Pancreas (tissue), 10 donors: ENCODE data around the gene ABTB1. TPM values are rescaled to one million over a fixed set of nuclear protein-coding genes. Genes with fewer than 3 reads are reported as not detected.

ENCODE experiments used
- ATAC-seq, 4 donors: fragments of 200-7000 bp; cut with Tn5 transposase; one replicate each; pipeline versions ENCODE4 v1.8.0 to v1.9.1; 2020; ENCODE audit warnings: mild to moderate bottlenecking in 4 of 4, moderate library complexity in 4 of 4
- DNase-seq, 6 donors: peaks; one replicate each; pipeline ENCODE4 v3.0.0-alpha.2; 2020
- FAIRE-seq: peaks from 2 replicates; lab custom pipeline; 2012; peaks lifted over from hg19 to GRCh38; lab: Jason Lieb, UNC
- H3K27ac ChIP-seq, 4 donors: fragments of 200-600 bp; sonication (generic); 1 replicate in 3 of 4; 2 replicates in 1 of 4; pipeline versions ENCODE4 v1.5.0 to v1.8.0; 2020
- H3K27me3 ChIP-seq, 4 donors: fragments of 200-600 bp; one replicate each; pipeline ENCODE4 v1.8.0; 2021
- H3K36me3 ChIP-seq, 3 donors: fragments of 200-600 bp; sonication (generic) in 1 of 3; one replicate each; pipeline versions ENCODE4 v1.5.0 to v1.8.0; 2020 to 2021
- H3K4me1 ChIP-seq, 3 donors: fragments of 200-600 bp; one replicate each; pipeline ENCODE4 v1.8.0; 2021
- H3K4me3 ChIP-seq, 4 donors: fragments of 200-600 bp; sonication (generic) in 2 of 4; one replicate each; pipeline versions ENCODE4 v1.5.0 to v1.8.0; 2020 to 2021
- H3K9me3 ChIP-seq, 4 donors: fragments of 200-600 bp; one replicate each; pipeline ENCODE4 v1.8.0; 2021
- CTCF ChIP-seq, 4 donors: fragments of 200-600 bp; sonication (generic) in 3 of 4; IDR thresholded peaks; one replicate each; pipeline versions ENCODE4 v1.5.0 to v1.8.0; 2021; ENCODE audit warnings: antibody characterized with exemption in 4 of 4
- WGBS, 2 donors: extraction: QIAGEN DNeasy Blood & Tissue Kit; methylation state at CpG; one replicate each; pipeline ENCODE4 v1.1.7; 2013; 5-methylcytosine and 5-hydroxymethylcytosine counted together
- intact Hi-C, 3 donors: fragments of 100-400 bp; cut with DNase I; formaldehyde crosslinking; loops; one replicate each; pipeline versions ENCODE4 v1.11.1 to v1.14.2; 2022
- polyA plus RNA-seq, 2 donors: library from polyadenylated mRNA; stranded (reverse); fragments of 200-250 nt; gene quantifications; one replicate each; pipeline ENCODE4 v1.2.3, GENCODE V29; 2013
- total RNA-seq, 6 donors: library from RNA; stranded (reverse); fragmentation: NEBNext Ultra II Directional in 4 of 6; extraction: Animal tissue kit (Norgen Biotek cat#: 25700) in 4 of 6; gene quantifications; one replicate each; pipeline versions ENCODE4 v1.2.1 to v1.2.4, GENCODE V29; 2021 to 2023
- donor health status: healthy with polysubstance abuse.
- donor health status: DM: no; HTN: no; CAD: no; lungs with moderate emphysema.
- donor health status: DM: no; HTN: no; CAD: no.
- donor health status: control.
- donor health status: control.
- donor health status: Bipolar disorder and iron deficiency.
- donor health status: DM: yes; HTN: yes; CAD: no.
- donor health status: DM: no; HTN: no; CAD: no.
- donor health status: DM: no; HTN: no; CAD: no.
- donor health status: DM: yes; HTN: yes; CAD: no.

Gene ABTB1
- total and polyA plus RNA-seq, 8 donors: 7.6 to 60.7 (median 17.2) TPM

- H3K9me3 ChIP-seq: no peaks in the 10 kb centered on the region
- ATAC-seq: no peak
- 92 to 94% methylated on average over 12 of the region's 12 CpGs for WGBS, 2 donors
- no peak for FAIRE-seq
- no peak overlapping the region for H3K27ac ChIP-seq
- H3K4me1 ChIP-seq: peaks cover 0 to 4% (median 0%) of the 10 kb centered on the region in 3 donors
- no peak for TF ChIP-seq CTCF (IDR thresholded peaks at IDR 0.05)
- H3K27me3 ChIP-seq: no peaks in the 10 kb centered on the region
- intact Hi-C loops: no loop called here
- no peak overlapping the region for H3K4me3 ChIP-seq
- no peaks in the 10 kb centered on the region for H3K36me3 ChIP-seq
- no peak for DNase-seq
Observed at GRCh38 chr3:127634653-127635052, 38.1 kb upstream of the ABTB1 start.

- no peak for FAIRE-seq
- intact Hi-C loops: no loop called here
- no peak overlapping the region for H3K27ac ChIP-seq
- no peaks in the 10 kb centered on the region for H3K4me1 ChIP-seq
- no peak overlapping the region for H3K4me3 ChIP-seq
- 83 to 86% methylated on average over 3 of the region's 3 CpGs for WGBS, 2 donors
- TF ChIP-seq CTCF (IDR thresholded peaks at IDR 0.05): no peak
- H3K9me3 ChIP-seq: no peaks in the 10 kb centered on the region
- DNase-seq: no peak
- ATAC-seq: no peak
- H3K36me3 ChIP-seq: no peaks in the 10 kb centered on the region
- H3K27me3 ChIP-seq: no peaks in the 10 kb centered on the region
Observed at GRCh38 chr3:127637546-127637945, 35.2 kb upstream of the ABTB1 start.

- DNase-seq (no peak), ATAC-seq (no peak), FAIRE-seq (no peak)
- Histone ChIP-seq H3K27ac (no peak overlapping the region), H3K4me3 (no peak overlapping the region), H3K36me3 (no peaks in the 10 kb centered on the region), H3K4me1 (no peaks in the 10 kb centered on the region), H3K27me3 (no peaks in the 10 kb centered on the region), H3K9me3 (no peaks in the 10 kb centered on the region)
- no peak for TF ChIP-seq CTCF (IDR thresholded peaks at IDR 0.05)
- intact Hi-C loops: no loop called here
Observed at GRCh38 chr3:127637971-127638370, 34.8 kb upstream of the ABTB1 start.

GRCh38 chr3:127639173-127640041, 33.3 kb upstream of the ABTB1 start:
- intact Hi-C loops: no loop called here
- 79 to 81% methylated on average over 5 of the region's 5 CpGs for WGBS, 2 donors
- FAIRE-seq (no peak), ATAC-seq (no peak), DNase-seq (no peak)
- TF ChIP-seq CTCF (IDR thresholded peaks at IDR 0.05): no peak
- Histone ChIP-seq H3K9me3 (no peaks in the 10 kb centered on the region), H3K4me1 (no peaks in the 10 kb centered on the region), H3K27me3 (no peaks in the 10 kb centered on the region), H3K4me3 (no peak overlapping the region), H3K36me3 (no peaks in the 10 kb centered on the region), H3K27ac (no peak overlapping the region)

GRCh38 chr3:127640042-127640355, 32.8 kb upstream of the ABTB1 start:
- 93 to 98% methylated on average over 3 of the region's 3 CpGs for WGBS, 2 donors
- no peak for FAIRE-seq

More at GRCh38 chr3:127640042-127640355, 32.8 kb upstream of the ABTB1 start:
- Histone ChIP-seq H3K4me1 (no peaks in the 10 kb centered on the region), H3K9me3 (no peaks in the 10 kb centered on the region), H3K36me3 (no peaks in the 10 kb centered on the region), H3K4me3 (no peak overlapping the region), H3K27ac (no peak overlapping the region), H3K27me3 (no peaks in the 10 kb centered on the region)
- intact Hi-C loops: no loop called here
- ATAC-seq: no peak
- DNase-seq: no peak
- no peak for TF ChIP-seq CTCF (IDR thresholded peaks at IDR 0.05)
